Uterus (tissue), 4 donors: ENCODE measurements around the gene SHANK2. TPM values are rescaled to one million over a fixed set of nuclear protein-coding genes. Genes with fewer than 3 reads are reported as not detected.
A peak's percentile ranks its signal among the peaks of the same experiment; 100 is the strongest.

Experiments
- DNase-seq, 2 donors: peaks; one replicate each; pipeline ENCODE4 v3.0.0-alpha.2; 2019 to 2020
- H3K27ac ChIP-seq, 2 donors: fragments of 200-600 bp; sonication (generic); 1 replicate in 1 of 2; 2 replicates in 1 of 2; pipeline ENCODE4 v1.5.1; 2016 to 2018
- H3K27me3 ChIP-seq, 2 donors: fragments of 200-600 bp; sonication (generic); one replicate each; pipeline ENCODE4 v1.5.1; 2018 to 2019; ENCODE audit warnings: control low read depth in 1 of 2
- H3K36me3 ChIP-seq, 2 donors: fragments of 200-600 bp; sonication (generic); one replicate each; pipeline ENCODE4 v1.5.1; 2019; ENCODE audit warnings: control low read depth in 1 of 2
- H3K4me1 ChIP-seq, 2 donors: fragments of 200-600 bp; sonication (generic); one replicate each; pipeline ENCODE4 v1.5.1; 2018 to 2019; ENCODE audit warnings: control low read depth in 1 of 2
- H3K4me3 ChIP-seq, 2 donors: fragments of 200-600 bp; sonication (generic); 1 replicate in 1 of 2; 2 replicates in 1 of 2; pipeline ENCODE4 v1.5.1; 2018 to 2019; ENCODE audit warnings: mild to moderate bottlenecking in 1 of 2
- H3K9me3 ChIP-seq, 2 donors: fragments of 200-600 bp; sonication (generic); one replicate each; pipeline ENCODE4 v1.5.1; 2019; ENCODE audit warnings: control low read depth in 1 of 2
- CTCF ChIP-seq, 4 experiments: fragments of 200-600 bp in 2 of 4; fragments of 450-650 bp in 2 of 4; sonication (generic) in 2 of 4; IDR thresholded peaks; one replicate each; pipeline ENCODE4 v1.5.1; 2016 to 2019; ENCODE audit warnings: antibody characterized with exemption in 4 of 4, mild to moderate bottlenecking in 2 of 4, moderate library complexity in 1 of 4
- POLR2A ChIP-seq, 2 donors: fragments of 450-650 bp; IDR thresholded peaks; one replicate each; pipeline ENCODE4 v1.6.1; 2016; ENCODE audit warnings: antibody characterized with exemption in 2 of 2, mild to moderate bottlenecking in 1 of 2, moderate library complexity in 1 of 2
- intact Hi-C: fragments of 100-400 bp; cut with DNase I; formaldehyde crosslinking; loops from one replicate; pipeline ENCODE4 v1.15.1; 2023; ENCODE audit warnings: low total_unique reads
- total RNA-seq, 4 donors: library from RNA; depleted of rRNA in 3 of 4; stranded (reverse); fragments of >200 nt in 3 of 4; gene quantifications; one replicate each; pipeline versions ENCODE4 v1.1.0 to v1.2.4, GENCODE V29; 2014 to 2023
- donor health status: DM: yes; HTN: yes; CAD: no.

The SHANK2 gene
- 1 to 10 TPM in 2 of 4 donors, under 1 TPM in 2; 0.51 to 6.8 (median 0.99) TPM for total RNA-seq

- DNase-seq = no peak
- no peak within 1 kb of the TSS for H3K27ac ChIP-seq
Observed at GRCh38 chr11:71252269-71252769, at the start of gene SHANK2. Gene SHANK2 (minus strand): TSS chr11:71252577. CDS start chr11:71147326, 105,251 bp downstream.

GRCh38 chr11:71301858-71302533 lies 49.6 kb upstream of the SHANK2 start:
- H3K36me3 ChIP-seq = no peaks in the 10 kb centered on the region
- no peak for DNase-seq
- no peaks in the 10 kb centered on the region for H3K27me3 ChIP-seq
- H3K4me1 ChIP-seq = no peaks in the 10 kb centered on the region
- intact Hi-C loops = no loop called here
- no peaks in the 10 kb centered on the region for H3K9me3 ChIP-seq
- H3K4me3 ChIP-seq = no peak overlapping the region
- TF ChIP-seq POLR2A (IDR thresholded peaks at IDR 0.05) (no peak), CTCF (IDR thresholded peaks at IDR 0.05) (no peak)
- no peak overlapping the region for H3K27ac ChIP-seq

More at GRCh38 chr11:71252269-71252769, at the start of gene SHANK2:
- no peaks in the 10 kb centered on the region for H3K9me3 ChIP-seq
- no peak for TF ChIP-seq POLR2A (IDR thresholded peaks at IDR 0.05)
- no peak for TF ChIP-seq CTCF (IDR thresholded peaks at IDR 0.05)
- peaks cover 5 to 22% of the 10 kb centered on the region in 2 donors for H3K27me3 ChIP-seq
- peaks cover 0 to 23% of the 10 kb centered on the region in 2 donors for H3K4me1 ChIP-seq
- intact Hi-C loops = no loop called here
- H3K4me3 ChIP-seq = peak within 1 kb of the TSS in 1 of 2 donors; percentile 6
- H3K36me3 ChIP-seq = no peaks in the 10 kb centered on the region

GRCh38 chr11:71301046-71301857 lies 48.9 kb upstream of the SHANK2 start:
- H3K4me1 ChIP-seq = no peaks in the 10 kb centered on the region
- H3K27me3 ChIP-seq = no peaks in the 10 kb centered on the region
- intact Hi-C loops = no loop called here
- H3K27ac ChIP-seq = no peak overlapping the region
- H3K4me3 ChIP-seq = no peak overlapping the region
- no peak for DNase-seq
- no peaks in the 10 kb centered on the region for H3K9me3 ChIP-seq
- TF ChIP-seq CTCF (IDR thresholded peaks at IDR 0.05) = no peak
- TF ChIP-seq POLR2A (IDR thresholded peaks at IDR 0.05) = no peak
- no peaks in the 10 kb centered on the region for H3K36me3 ChIP-seq

DNA sequence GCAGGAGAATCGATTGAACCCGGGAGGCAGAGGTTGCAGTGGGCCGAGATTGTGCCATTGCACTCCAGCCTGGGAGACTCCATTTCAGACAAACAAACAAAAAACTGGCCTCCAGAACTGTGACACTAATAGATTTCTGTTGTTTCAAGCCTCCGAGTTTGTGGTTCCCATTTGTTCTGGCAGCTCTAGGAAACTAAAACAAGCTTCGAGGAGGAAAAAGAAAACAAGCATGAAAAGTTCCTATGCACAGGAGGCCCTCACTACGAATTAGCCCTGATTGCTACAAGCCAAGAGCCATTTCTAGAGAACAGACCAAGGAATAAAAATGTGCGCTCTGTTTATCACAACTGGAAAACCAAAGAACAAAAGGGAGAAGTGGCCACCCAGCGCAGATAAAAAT lies 47.8 kb upstream of the SHANK2 start:
- TF ChIP-seq CTCF (IDR thresholded peaks at IDR 0.05) (no peak), POLR2A (IDR thresholded peaks at IDR 0.05) (no peak)
- Histone ChIP-seq H3K9me3 (no peaks in the 10 kb centered on the region), H3K4me1 (no peaks in the 10 kb centered on the region), H3K27ac (no peak overlapping the region), H3K27me3 (no peaks in the 10 kb centered on the region), H3K4me3 (no peak overlapping the region), H3K36me3 (no peaks in the 10 kb centered on the region)
- no peak for DNase-seq
- intact Hi-C loops = no loop called here

- intact Hi-C loops = no loop called here
- no peak for DNase-seq
- Histone ChIP-seq H3K27me3 (no peaks in the 10 kb centered on the region), H3K27ac (no peak overlapping the region), H3K9me3 (no peaks in the 10 kb centered on the region), H3K4me1 (no peaks in the 10 kb centered on the region), H3K4me3 (no peak overlapping the region), H3K36me3 (no peaks in the 10 kb centered on the region)
- TF ChIP-seq CTCF (IDR thresholded peaks at IDR 0.05) = no peak
- TF ChIP-seq POLR2A (IDR thresholded peaks at IDR 0.05) = no peak
Observed at GRCh38 chr11:71298761-71299181, 46.4 kb upstream of the SHANK2 start.
